ENCODE measurements around the gene MAPK10.

- TF ChIP-seq HNF4G (IDR thresholded peaks at IDR 0.05) = no peak
- no peak for TF ChIP-seq CTCF (IDR thresholded peaks at IDR 0.05; ENCODE audit: low read depth, low read length, missing input control)
- no peak for TF ChIP-seq RAD21 (IDR thresholded peaks at IDR 0.05)
Observed at GRCh38 chr4:86060341-86060740, 299.5 kb downstream of the MAPK10 start.

Measured in liver (tissue), 3 donors.